ENCODE data around the gene GSTM3. TPM values are rescaled to one million over a fixed set of nuclear protein-coding genes. Genes with fewer than 3 reads are reported as not detected.

The GSTM3 gene
- total RNA-seq, 2 experiments from 2014 or later, result not detected

GRCh38 chr1:109771712-109772657 lies 31.1 kb upstream of the GSTM3 start:
- TF ChIP-seq, protein P1, sequence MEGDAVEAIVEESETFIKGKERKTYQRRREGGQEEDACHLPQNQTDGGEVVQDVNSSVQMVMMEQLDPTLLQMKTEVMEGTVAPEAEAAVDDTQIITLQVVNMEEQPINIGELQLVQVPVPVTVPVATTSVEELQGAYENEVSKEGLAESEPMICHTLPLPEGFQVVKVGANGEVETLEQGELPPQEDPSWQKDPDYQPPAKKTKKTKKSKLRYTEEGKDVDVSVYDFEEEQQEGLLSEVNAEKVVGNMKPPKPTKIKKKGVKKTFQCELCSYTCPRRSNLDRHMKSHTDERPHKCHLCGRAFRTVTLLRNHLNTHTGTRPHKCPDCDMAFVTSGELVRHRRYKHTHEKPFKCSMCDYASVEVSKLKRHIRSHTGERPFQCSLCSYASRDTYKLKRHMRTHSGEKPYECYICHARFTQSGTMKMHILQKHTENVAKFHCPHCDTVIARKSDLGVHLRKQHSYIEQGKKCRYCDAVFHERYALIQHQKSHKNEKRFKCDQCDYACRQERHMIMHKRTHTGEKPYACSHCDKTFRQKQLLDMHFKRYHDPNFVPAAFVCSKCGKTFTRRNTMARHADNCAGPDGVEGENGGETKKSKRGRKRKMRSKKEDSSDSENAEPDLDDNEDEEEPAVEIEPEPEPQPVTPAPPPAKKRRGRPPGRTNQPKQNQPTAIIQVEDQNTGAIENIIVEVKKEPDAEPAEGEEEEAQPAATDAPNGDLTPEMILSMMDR (conservative IDR thresholded peaks at IDR 0.05; ENCODE audit: low read length), result no peak
- TF ChIP-seq EZH2phosphoT487 (IDR thresholded peaks at IDR 0.05; ENCODE audit: borderline replicate concordance, low read depth, low read length), result no peak
- Histone ChIP-seq H3K4me1 (ENCODE audit: insufficient read depth, low read length, poor library complexity, severe bottlenecking) (no peaks in the 10 kb centered on the region), H3K9me2 (ENCODE audit: insufficient read depth, low read length) (no peaks in the 10 kb centered on the region), H3K4me3 (ENCODE audit: low read depth, low read length, poor library complexity, severe bottlenecking) (no peak overlapping the region), H3K27ac (ENCODE audit: low read depth, low read length, poor library complexity, severe bottlenecking) (no peak overlapping the region), H2AFZ (ENCODE audit: low read length) (no peak overlapping the region), H3K79me2 (ENCODE audit: insufficient read depth, low read depth, low read length) (no peaks in the 10 kb centered on the region), H4K20me1 (ENCODE audit: insufficient read depth, low read length) (no peaks in the 10 kb centered on the region), H3K9me3 (ENCODE audit: low read length) (no peaks in the 10 kb centered on the region), H3K36me3 (ENCODE audit: insufficient read depth, low read length) (no peaks in the 10 kb centered on the region), H3K4me2 (ENCODE audit: low read length) (no peak overlapping the region)
- POLR2A ChIA-PET, result interaction anchor here (0.6 to 1.1 kb wide), 3 partner anchors 19 to 212 kb away, joined by 3 to 5 read pairs (median 3); no protein-coding TSS in a partner anchor
- no TSS peak for BruUV-seq (replicated peaks)
- DNase-seq (ENCODE audit: low spot score), result no peak
- intact Hi-C loops (cut with micrococcal nuclease; ENCODE audit: unreplicated experiment), result loop anchor here (5.0 kb wide), 1 partner anchor 130 kb away; no protein-coding TSS in a partner anchor
- CTCF ChIA-PET (ENCODE audit: unreplicated experiment), result interaction anchor here (1.2 kb wide), 1 partner anchor 135 kb away, joined by 7 read pairs; no protein-coding TSS in a partner anchor

DNA sequence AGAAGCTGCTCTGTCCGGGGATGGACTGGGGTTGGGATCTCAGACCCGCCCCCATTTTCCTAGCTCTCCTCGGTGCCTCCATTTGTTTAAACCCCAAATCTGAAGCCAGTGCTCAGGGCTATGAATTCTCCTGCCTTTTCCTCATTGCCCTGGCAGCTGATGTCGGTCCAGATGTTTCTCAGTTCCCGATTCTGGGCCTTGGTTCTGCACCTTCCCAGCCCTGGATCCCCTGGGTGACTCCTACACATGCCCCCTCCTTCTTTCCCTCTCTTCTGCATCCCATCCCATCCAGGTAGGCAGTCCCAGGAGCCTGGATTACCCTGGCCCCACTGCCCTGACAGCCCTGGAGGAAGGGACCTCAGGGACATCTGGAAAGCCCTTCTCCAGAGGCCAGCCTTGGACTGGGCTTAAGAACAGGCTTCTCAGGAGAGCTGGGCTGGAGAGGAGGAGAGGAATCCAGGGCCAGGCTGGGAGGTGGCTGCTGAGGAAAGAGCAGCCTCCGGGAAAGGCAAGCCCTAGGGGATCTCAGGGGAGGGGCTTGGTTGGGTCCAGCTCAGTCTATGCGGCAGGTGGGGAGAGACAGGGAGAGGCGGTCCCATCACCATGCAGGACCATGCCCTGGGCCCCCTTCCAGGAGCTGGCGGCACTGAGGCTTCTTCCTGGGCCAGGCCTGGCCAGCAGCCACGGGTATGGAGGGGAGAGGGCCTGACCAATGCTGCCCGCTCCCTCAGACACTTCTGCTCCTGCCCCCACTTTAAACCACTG lies 29.7 kb upstream of the GSTM3 start:
- no TSS peak for BruUV-seq (replicated peaks)
- intact Hi-C loops (cut with micrococcal nuclease; ENCODE audit: unreplicated experiment), result loop anchor here (5.0 kb wide), 1 partner anchor 128 kb away; no protein-coding TSS in a partner anchor
- Histone ChIP-seq H4K20me1 (ENCODE audit: insufficient read depth, low read length) (no peaks in the 10 kb centered on the region), H2AFZ (ENCODE audit: low read length) (no peak overlapping the region), H3K36me3 (ENCODE audit: insufficient read depth, low read length) (no peaks in the 10 kb centered on the region), H3K4me3 (ENCODE audit: low read depth, low read length, poor library complexity, severe bottlenecking) (no peak overlapping the region), H3K9me3 (ENCODE audit: low read length) (no peaks in the 10 kb centered on the region), H3K9me2 (ENCODE audit: insufficient read depth, low read length) (no peaks in the 10 kb centered on the region), H3K4me2 (ENCODE audit: low read length) (no peak overlapping the region), H3K27ac (ENCODE audit: low read depth, low read length, poor library complexity, severe bottlenecking) (no peak overlapping the region), H3K79me2 (ENCODE audit: insufficient read depth, low read depth, low read length) (no peaks in the 10 kb centered on the region), H3K4me1 (ENCODE audit: insufficient read depth, low read length, poor library complexity, severe bottlenecking) (no peaks in the 10 kb centered on the region)
- TF ChIP-seq, protein P1 (conservative IDR thresholded peaks at IDR 0.05; ENCODE audit: low read length), result no peak
- no peak for TF ChIP-seq EZH2phosphoT487 (IDR thresholded peaks at IDR 0.05; ENCODE audit: borderline replicate concordance, low read depth, low read length)
- ChIA-PET POLR2A (interaction anchor here (0.6 to 1.1 kb wide), 2 partner anchors 213 to 254 kb away, joined by 3 to 5 read pairs; no protein-coding TSS in a partner anchor), CTCF (ENCODE audit: unreplicated experiment) (no interaction called here)
- DNase-seq (ENCODE audit: low spot score), result no peak

All from OCI-LY7 (cell line).